GM12878 (cell line): Measurements from ENCODE around the gene DUT. TPM values are rescaled to one million over a fixed set of nuclear protein-coding genes. Genes with fewer than 3 reads are reported as not detected.

Experiments used
- ATAC-seq: fragments of 200-7000 bp; cut with Tn5 transposase; 3 replicates; pipeline ENCODE4 v1.9.1; 2020; ENCODE audit warnings: mild to moderate bottlenecking, moderate library complexity
- BruUV-seq: library from RNA; stranded (reverse); fragments of 400-500 nt; replicated peaks from 2 replicates; lab custom pipeline; 2021; lab: Mats Ljungman, UMichigan
- CTCF ChIA-PET: fragments of 300-600 bp; sonication (Branson Sonifier 250); formaldehyde crosslinking; extraction: SDS; loops from one replicate; lab custom pipeline; 2021; ENCODE audit warnings: inconsistent platforms; lab: Yijun Ruan, JAX
- POLR2A ChIA-PET: fragments of 350-600 bp; formaldehyde crosslinking; extraction: SDS; loops from one replicate; lab custom pipeline; 2021; ENCODE audit warnings: inconsistent platforms; lab: Charles Lee
- RAD21 ChIA-PET: fragments of 300-600 bp; sonication (Branson Sonifier 250); formaldehyde crosslinking; loops from one replicate; lab custom pipeline; 2023; ENCODE audit warnings: antibody characterized with exemption; ENCODE audit not compliant: unreplicated experiment; lab: Charles Lee
- SMC1A ChIA-PET: fragments of 300-600 bp; sonication (Branson Sonifier 250); formaldehyde crosslinking; loops from one replicate; lab custom pipeline; 2023; ENCODE audit not compliant: unreplicated experiment, uncharacterized antibody; lab: Charles Lee
- DNase-seq: peaks from one replicate; pipeline ENCODE4 v3.0.0-alpha.2; 2011; ENCODE audit warnings: low read depth, low spot score
- FAIRE-seq: peaks from 3 replicates; lab custom pipeline; 2011; peaks lifted over from hg19 to GRCh38; lab: Jason Lieb, UNC
- H2AFZ ChIP-seq: 2 replicates; pipeline ENCODE4 v1.6.0; 2011; ENCODE audit warnings: low read depth, low read length, control low read depth; ENCODE audit not compliant: control insufficient read depth
- H3K27ac ChIP-seq: 2 replicates; pipeline ENCODE4 v1.5.1; 2011; ENCODE audit warnings: control low read depth; ENCODE audit not compliant: control insufficient read depth, insufficient read depth
- H3K27me3 ChIP-seq, 2 experiments: replicated peaks in 1 of 2; 2 replicates each; pipeline versions ENCODE4 v1.6.0 to v1.6.1; 2011; ENCODE audit warnings: low read length in 1 of 2; ENCODE audit not compliant: control insufficient read depth in 2 of 2, insufficient read depth in 2 of 2
- H3K36me3 ChIP-seq, 2 experiments: 2 replicates each; pipeline ENCODE4 v1.5.1; 2011; ENCODE audit warnings: low read length in 1 of 2; ENCODE audit not compliant: control insufficient read depth in 2 of 2, insufficient read depth in 2 of 2
- H3K4me1 ChIP-seq: 2 replicates; pipeline ENCODE4 v1.6.1; 2011; ENCODE audit warnings: mild to moderate bottlenecking, low read length, moderate library complexity, mixed read lengths; ENCODE audit not compliant: control insufficient read depth, insufficient read depth
- H3K4me2 ChIP-seq: 2 replicates; pipeline ENCODE4 v1.6.0; 2011; ENCODE audit warnings: control low read depth; ENCODE audit not compliant: control insufficient read depth, insufficient read depth
- H3K4me3 ChIP-seq: fragments of 200-600 bp; sonication (generic); 2 replicates; pipeline ENCODE4 v1.5.1; 2016
- H3K79me2 ChIP-seq: 2 replicates; pipeline ENCODE4 v1.6.0; 2011; ENCODE audit warnings: low read length; ENCODE audit not compliant: control insufficient read depth, insufficient read depth
- H3K9ac ChIP-seq: 2 replicates; pipeline ENCODE4 v1.8.0; 2011; ENCODE audit warnings: low read length, control low read depth, mixed read lengths; ENCODE audit not compliant: control insufficient read depth, insufficient read depth
- H3K9me3 ChIP-seq: replicated peaks from 3 replicates; pipeline ENCODE4 v1.5.1; 2011; ENCODE audit warnings: mild to moderate bottlenecking, low read length; ENCODE audit not compliant: control insufficient read depth, insufficient read depth
- H4K20me1 ChIP-seq: 2 replicates; pipeline ENCODE4 v1.6.0; 2011; ENCODE audit not compliant: control insufficient read depth, insufficient read depth
- CBFB ChIP-seq: IDR thresholded peaks from 2 replicates; pipeline ENCODE4 v1.6.1; 2016; ENCODE audit warnings: antibody characterized with exemption, low read depth
- CBX5 ChIP-seq: sonication (generic); IDR thresholded peaks from 2 replicates; pipeline ENCODE4 v1.6.1; 2016; ENCODE audit warnings: low read depth, moderate library complexity, mild to moderate bottlenecking, inconsistent platforms
- ELK1 ChIP-seq: IDR thresholded peaks from 2 replicates; pipeline ENCODE4 v1.6.1; 2012; ENCODE audit warnings: low read depth, low read length, improper control_type of control experiment
- HDAC2 ChIP-seq: fragments of 200-600 bp; sonication (generic); IDR thresholded peaks from 2 replicates; pipeline ENCODE4 v1.6.1; 2017
- IKZF1 ChIP-seq: fragments of 450-650 bp; conservative IDR thresholded peaks from 2 replicates; pipeline ENCODE4 v1.6.1; 2017; ENCODE audit warnings: antibody characterized with exemption, mild to moderate bottlenecking
- PBX3 ChIP-seq: IDR thresholded peaks from 2 replicates; pipeline ENCODE4 v1.6.1; 2011; ENCODE audit warnings: mild to moderate bottlenecking, low read depth, low read length, moderate library complexity; ENCODE audit not compliant: insufficient replicate concordance
- RUNX3 ChIP-seq: IDR thresholded peaks from 2 replicates; pipeline ENCODE4 v1.6.1; 2012; ENCODE audit warnings: low read length, inconsistent platforms
- SPI1 ChIP-seq: IDR thresholded peaks from 2 replicates; pipeline ENCODE4 v1.6.1; 2011; ENCODE audit warnings: low read depth, mild to moderate bottlenecking, low read length, moderate library complexity, borderline replicate concordance; ENCODE audit not compliant: insufficient read depth
- YY1 ChIP-seq: IDR thresholded peaks from 2 replicates; pipeline ENCODE4 v1.6.1; 2011; ENCODE audit warnings: low read depth, mild to moderate bottlenecking, low read length
- WGBS: methylation state at CpG from one replicate; pipeline ENCODE4 v1.1.6; 2016; ENCODE audit warnings: low lambda C conversion rate; ENCODE audit not compliant: insufficient replicate concordance, insufficient coverage; ENCODE audit errors: missing lambda C conversion rate; 5-methylcytosine and 5-hydroxymethylcytosine counted together
- in situ Hi-C: fragments of 300-500 bp; cut with MboI; formaldehyde crosslinking; loops from 9 replicates; pipeline ENCODE4 v1.14.3; 2018; ENCODE audit warnings: mixed read lengths
- intact Hi-C: fragments of 100-400 bp; cut with micrococcal nuclease; formaldehyde crosslinking; loops from one replicate; pipeline ENCODE4 v1.14.2; 2022; ENCODE audit not compliant: unreplicated experiment
- polyA plus RNA-seq, 11 experiments: library from polyadenylated mRNA; depleted of rRNA in 4 of 11; unstranded in 6 of 11; stranded (reverse) in 5 of 11; fragments of >200 nt; fragmentation: Nextera tagmentation in 4 of 11; fragmentation: Illumina TruSeq in 1 of 11; extraction: Ambion mirVana in 4 of 11; extraction: Trizol in 1 of 11; gene quantifications; 1 replicate in 1 of 11; 2 replicates in 10 of 11; pipeline versions ENCODE4 v1.2.1 to v1.2.3, GENCODE V29; 2011 to 2016; ENCODE audit warnings: inconsistent platforms in 2 of 11, missing spikeins in 2 of 11, low read depth in 1 of 11
- total RNA-seq, 4 experiments: library from RNA; depleted of rRNA in 3 of 4; stranded (reverse); fragments of >200 nt in 3 of 4; fragmentation: Illumina TruSeq in 1 of 4; extraction: Trizol in 1 of 4; gene quantifications; 2 replicates each; pipeline versions ENCODE4 v1.2.1 to v1.2.3, GENCODE V29; 2013 to 2021

The DUT gene
- total and polyA plus RNA-seq, 10 of the 15 experiments (the other 5 are each of a cell fraction or from before 2014, with no cell fraction given): 20.1 to 452 (median 149) TPM

GRCh38 chr15:48380198-48380597 lies 49.0 kb downstream of the DUT start:
- Histone ChIP-seq H3K4me2 (no peak overlapping the region), H3K4me3 (no peak overlapping the region), H4K20me1 (no peaks in the 10 kb centered on the region), H3K27ac (no peak overlapping the region), H3K9ac (no peak overlapping the region), H3K4me1 (no peaks in the 10 kb centered on the region), H3K9me3 (peaks cover 4% of the 10 kb centered on the region; the same call in 2 of the 3 replicates), H3K27me3 (no peaks in the 10 kb centered on the region), H2AFZ (no peak overlapping the region), H3K36me3 (no peaks in the 10 kb centered on the region), H3K79me2 (no peaks in the 10 kb centered on the region)
- ChIA-PET RAD21 (interaction anchor here (2.5 kb wide), 1 partner anchor 22 kb away, joined by 6 read pairs; no protein-coding TSS in a partner anchor), POLR2A (no interaction called here), CTCF (no interaction called here), SMC1A (interaction anchor here (0.8 kb wide), 1 partner anchor 26 kb away, joined by 3 read pairs; no protein-coding TSS in a partner anchor)
- no TSS peak for BruUV-seq
- FAIRE-seq (no peak), ATAC-seq (peak; percentile 71), DNase-seq (no peak)
- 0% methylated on average over 4 of the region's 4 CpGs for WGBS
- intact Hi-C loops (no loop called here), in situ Hi-C loops (no loop called here)
- peak; percentile 7; the same call in 1 of the 2 replicates for TF ChIP-seq RUNX3
- no peak for TF ChIP-seq CBFB
- no peak for TF ChIP-seq PBX3
- TF ChIP-seq IKZF1: no peak
- TF ChIP-seq CBX5: 0 out of 2 replicates have a peak, but pooled peaks have one; percentile 22
- TF ChIP-seq YY1: peak; percentile 34; the same call in 1 of the 2 replicates
- no peak for TF ChIP-seq HDAC2
- no peak for TF ChIP-seq ELK1
- peak; percentile 52; the same call in 1 of the 2 replicates for TF ChIP-seq SPI1
